ENCODE measurements around the gene UBE2I.
A peak's percentile ranks its signal among the peaks of the same experiment; 100 is the strongest.

The UBE2I gene

GRCh38 chr16:1342526-1343427 is 33.3 kb downstream of the UBE2I start:
- DNase-seq (ENCODE audit: low read depth in 2 of 3, low spot score in 2 of 3), result peak; percentile 69 to 85 (median 77)

DNA sequence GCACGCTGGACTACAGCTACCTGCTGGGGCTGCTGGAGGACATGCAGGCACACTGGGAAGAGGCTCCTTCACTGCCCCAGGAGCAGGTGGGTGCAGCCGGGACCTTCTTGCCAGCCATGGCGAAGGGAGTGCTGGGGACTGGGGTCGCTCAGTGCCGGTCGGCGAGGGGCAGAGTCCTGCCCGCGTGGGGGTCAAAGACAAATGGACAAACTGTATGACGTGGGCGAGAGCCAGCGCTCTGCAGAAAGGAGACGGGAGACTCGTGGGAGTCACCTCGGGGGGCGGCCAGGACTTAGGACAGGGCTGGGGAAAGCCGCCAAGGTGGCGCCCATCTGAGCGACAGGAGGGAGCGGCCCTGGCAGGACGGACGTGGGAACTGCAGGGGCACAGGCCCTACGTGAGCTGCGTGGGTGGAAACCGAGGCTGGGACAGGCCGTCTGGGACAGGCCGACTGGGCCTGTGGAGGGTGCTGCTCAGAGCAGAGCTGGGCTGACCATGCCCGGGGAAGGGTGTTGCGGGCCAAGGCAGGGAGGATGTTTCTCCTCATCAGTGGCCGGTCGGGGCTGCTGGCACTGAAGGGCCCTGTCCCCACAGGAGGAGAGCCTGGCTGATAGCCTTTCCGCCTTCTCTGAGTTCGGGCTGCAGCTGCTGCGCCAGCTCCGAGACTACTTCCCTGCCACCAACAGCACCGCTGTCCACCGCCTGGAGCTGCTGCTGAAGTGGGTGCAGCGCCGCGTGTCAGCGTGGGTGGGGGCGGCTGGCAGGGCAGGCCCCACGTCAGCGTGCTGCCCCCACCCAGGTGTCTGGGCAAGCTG is 34.2 kb downstream of the UBE2I start:
- DNase-seq (ENCODE audit: low read depth in 2 of 3, low spot score in 2 of 3), result no peak

GRCh38 chr16:1344499-1344898 is 35.1 kb downstream of the UBE2I start:
- DNase-seq (ENCODE audit: low read depth in 2 of 3, low spot score in 2 of 3), result no peak

DNA sequence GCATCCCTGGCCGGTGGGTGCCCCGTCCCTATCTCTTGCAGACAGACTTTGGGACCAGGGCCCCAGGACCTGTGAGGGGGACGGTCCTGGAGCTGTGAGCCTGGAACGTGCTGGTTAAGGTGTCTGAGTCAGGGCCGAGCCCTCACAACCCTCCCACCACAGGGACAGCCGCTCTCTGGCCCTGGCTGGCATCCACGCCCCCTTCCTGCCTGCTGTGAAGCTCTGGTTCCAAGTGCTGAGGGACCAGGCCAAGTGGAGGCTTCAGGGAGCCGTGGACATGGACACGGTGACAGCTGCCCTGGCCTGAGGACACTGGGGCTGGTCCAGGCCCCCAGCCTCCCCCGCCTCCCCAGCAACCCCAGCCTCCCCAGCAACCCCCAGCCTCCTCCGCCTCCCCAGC is 35.7 kb downstream of the UBE2I start:
- no peak for DNase-seq (ENCODE audit: low read depth in 2 of 3, low spot score in 2 of 3)

- no peak for DNase-seq (ENCODE audit: low read depth in 2 of 3, low spot score in 2 of 3)
Measured at GRCh38 chr16:1345651-1346421, 36.4 kb downstream of the UBE2I start.

- DNase-seq (ENCODE audit: low read depth in 2 of 3, low spot score in 2 of 3), result no peak
Measured at GRCh38 chr16:1346422-1347285, 37.2 kb downstream of the UBE2I start.

DNA sequence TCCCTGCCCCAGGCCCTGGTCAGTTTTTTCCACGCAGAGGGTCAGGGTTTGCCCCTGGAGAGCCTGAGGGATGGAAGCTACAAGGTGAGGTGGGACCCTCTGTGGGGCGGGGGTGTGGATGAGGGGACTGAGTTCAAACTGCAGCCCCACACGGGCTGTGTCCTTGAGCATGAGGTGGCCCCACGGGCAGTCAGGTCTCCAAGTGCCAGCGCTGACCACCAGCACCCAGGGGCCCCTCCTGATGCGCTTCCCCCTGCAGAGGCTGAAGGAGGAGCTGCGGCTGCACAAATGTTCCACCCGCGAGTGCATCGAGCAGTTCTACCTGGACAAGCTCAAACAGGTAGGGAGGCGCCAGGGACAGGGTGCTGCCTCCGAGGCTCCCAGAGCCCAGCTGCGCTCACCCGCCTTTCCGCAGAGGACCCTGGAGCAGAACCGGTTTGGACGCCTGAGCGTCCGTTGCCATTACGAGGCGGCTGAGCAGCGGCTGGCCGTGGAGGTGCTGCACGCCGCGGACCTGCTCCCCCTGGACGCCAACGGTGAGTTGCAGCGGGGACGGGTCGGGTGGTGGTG is 37.9 kb downstream of the UBE2I start:
- DNase-seq (ENCODE audit: low read depth in 2 of 3, low spot score in 2 of 3), result no peak

GRCh38 chr16:1347962-1348361 is 38.5 kb downstream of the UBE2I start:
- no peak for DNase-seq (ENCODE audit: low read depth in 2 of 3, low spot score in 2 of 3)

- no peak for DNase-seq (ENCODE audit: low read depth in 2 of 3, low spot score in 2 of 3)
Measured at GRCh38 chr16:1348441-1348840, 39.0 kb downstream of the UBE2I start.

GRCh38 chr16:1348926-1349325 is 39.5 kb downstream of the UBE2I start:
- no peak for DNase-seq (ENCODE audit: low read depth in 2 of 3, low spot score in 2 of 3)

DNA sequence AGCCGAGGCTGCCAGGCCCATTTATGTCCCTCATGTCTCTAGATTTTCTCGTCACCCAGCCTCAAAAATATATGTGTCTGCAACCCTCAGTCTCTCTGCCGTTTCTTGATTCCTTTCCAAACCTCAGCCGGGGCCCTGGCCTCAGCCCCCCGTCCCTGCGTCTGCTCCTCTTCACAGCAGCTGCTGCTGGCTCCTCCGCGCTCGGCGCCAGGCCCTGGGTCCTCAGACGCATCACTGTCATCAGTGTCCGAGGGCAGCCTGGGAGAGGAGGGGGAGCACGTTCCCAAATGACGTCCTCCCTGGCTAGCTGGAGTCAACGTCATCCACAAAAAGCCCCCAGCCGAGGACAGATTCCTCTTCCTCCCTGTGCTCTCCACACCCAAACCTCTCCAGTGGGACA is 39.9 kb downstream of the UBE2I start:
- no peak for DNase-seq (ENCODE audit: low read depth in 2 of 3, low spot score in 2 of 3)

GRCh38 chr16:1349951-1350350 is 40.5 kb downstream of the UBE2I start:
- DNase-seq (ENCODE audit: low read depth in 2 of 3, low spot score in 2 of 3), result no peak

- no peak for DNase-seq (ENCODE audit: low read depth in 2 of 3, low spot score in 2 of 3)
Measured at GRCh38 chr16:1350691-1351090, 41.3 kb downstream of the UBE2I start.

- no peak for DNase-seq (ENCODE audit: low read depth in 2 of 3, low spot score in 2 of 3)
Measured at GRCh38 chr16:1351215-1351581, 41.8 kb downstream of the UBE2I start.

DNA sequence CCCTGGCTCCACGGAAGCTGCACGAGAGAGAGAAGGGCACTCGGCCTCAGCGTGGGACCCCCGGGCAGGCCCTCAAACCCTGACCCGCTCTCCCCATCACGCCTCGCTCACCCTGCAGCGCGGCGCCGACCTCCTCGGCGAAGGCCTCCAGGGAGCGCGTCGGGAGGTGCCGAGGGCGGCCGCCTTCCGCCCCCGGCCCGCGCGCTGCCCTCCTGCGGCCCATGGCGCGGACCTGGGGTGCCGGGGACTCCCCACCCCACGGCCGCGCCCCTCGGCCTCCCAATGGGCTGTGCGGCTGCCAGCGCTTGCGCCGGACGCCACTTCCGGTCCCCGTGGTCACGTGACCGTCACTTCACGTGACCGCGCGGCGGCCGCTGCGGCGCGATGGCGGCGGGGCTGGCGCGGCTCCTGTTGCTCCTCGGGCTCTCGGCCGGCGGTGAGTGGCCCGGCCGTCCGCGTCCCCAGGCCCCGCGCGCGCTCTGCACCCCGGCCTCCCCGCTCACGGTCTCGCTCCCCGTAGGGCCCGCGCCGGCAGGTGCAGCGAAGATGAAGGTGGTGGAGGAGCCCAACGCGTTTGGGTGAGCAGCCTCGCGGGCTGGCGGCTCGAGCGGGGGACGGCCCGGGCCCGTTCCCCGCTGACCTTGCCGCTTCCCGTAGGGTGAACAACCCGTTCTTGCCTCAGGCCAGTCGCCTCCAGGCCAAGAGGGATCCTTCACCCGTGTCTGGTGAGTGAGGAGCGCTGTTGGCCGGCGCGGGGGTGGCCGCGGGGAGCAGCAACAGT is 42.3 kb downstream of the UBE2I start, which contains the start of the genes GNPTG and TSR3:
TSS of gene GNPTG (plus strand) at position 350 of the 781 bp plus-strand sequence. CDS start at position 385, 35 bp downstream.
TSS of gene TSR3 (minus strand) at position 297 of the 781 bp plus-strand sequence. CDS start at position 223, 74 bp downstream.
- peak; percentile 69 to 88 (median 73) for DNase-seq (ENCODE audit: low read depth in 2 of 3, low spot score in 2 of 3)

GRCh38 chr16:1354815-1355540 is 45.5 kb downstream of the UBE2I start:
- DNase-seq (ENCODE audit: low read depth in 2 of 3, low spot score in 2 of 3), result no peak

- DNase-seq (ENCODE audit: low read depth in 2 of 3, low spot score in 2 of 3), result no peak
Measured at GRCh38 chr16:1355591-1355990, 46.2 kb downstream of the UBE2I start.

Data from activated CD8-positive, alpha-beta memory T cell treated with anti-CD3 and anti-CD28 coated beads for 48 hours (primary cell).